Activated T-cell treated with anti-CD3 and anti-CD28 coated beads for 1 hour (primary cell): ENCODE data around the gene MARS1.

Experiments used
- DNase-seq: peaks from one replicate; pipeline ENCODE4 v3.0.0-alpha.2; 2020; ENCODE audit warnings: low read depth

The MARS1 gene

GRCh38 chr12:57473392-57473791, 14.5 kb upstream of the MARS1 start:
- no peak for DNase-seq

GRCh38 chr12:57473886-57474285, 14.0 kb upstream of the MARS1 start:
- no peak for DNase-seq

GRCh38 chr12:57474430-57474829, 13.4 kb upstream of the MARS1 start:
- no peak for DNase-seq

GRCh38 chr12:57474862-57475261, 13.0 kb upstream of the MARS1 start:
- DNase-seq = no peak

GRCh38 chr12:57475271-57476161, 12.4 kb upstream of the MARS1 start:
- no peak for DNase-seq

- peak; percentile 57 for DNase-seq
Measured at GRCh38 chr12:57476162-57476992, 11.5 kb upstream of the MARS1 start.

- DNase-seq = no peak
Measured at GRCh38 chr12:57476993-57477709, 10.7 kb upstream of the MARS1 start.

GRCh38 chr12:57477710-57478681, 9.9 kb upstream of the MARS1 start:
- no peak for DNase-seq

GRCh38 chr12:57479043-57479375, 8.9 kb upstream of the MARS1 start:
- DNase-seq = no peak

GRCh38 chr12:57479376-57480115, 8.3 kb upstream of the MARS1 start, which contains the start of gene ARHGAP9:
ARHGAP9 (minus strand) TSS chr12:57479866; CDS start chr12:57479406, 460 bp downstream.
- DNase-seq = no peak

GRCh38 chr12:57481671-57482070, 6.2 kb upstream of the MARS1 start:
- DNase-seq = no peak

GRCh38 chr12:57483466-57483865, 4.4 kb upstream of the MARS1 start:
- DNase-seq = no peak

GRCh38 chr12:57485695-57486094, 2.2 kb upstream of the MARS1 start:
- no peak for DNase-seq

GRCh38 chr12:57487055-57487596, 742 bp upstream of the MARS1 start:
- DNase-seq = no peak

- no peak for DNase-seq
Measured at GRCh38 chr12:57488402-57489156, 711 bp downstream of the MARS1 start.

GRCh38 chr12:57489157-57489641, 1.3 kb downstream of the MARS1 start:
- no peak for DNase-seq

GRCh38 chr12:57490126-57490525, 2.3 kb downstream of the MARS1 start:
- no peak for DNase-seq

GRCh38 chr12:57491393-57492280, 3.8 kb downstream of the MARS1 start:
- DNase-seq = no peak
